NCI-H526 treated with DMSO at 0.1 percent for 48 hours (cell line): ENCODE data around the gene RABGAP1L.
A peak's percentile ranks its signal among the peaks of the same experiment; 100 is the strongest.

ENCODE experiments used
- DNase-seq: peaks from one replicate; lab custom pipeline; 2025; lab: John Stamatoyannopoulos, UW

RABGAP1L gene

DNA sequence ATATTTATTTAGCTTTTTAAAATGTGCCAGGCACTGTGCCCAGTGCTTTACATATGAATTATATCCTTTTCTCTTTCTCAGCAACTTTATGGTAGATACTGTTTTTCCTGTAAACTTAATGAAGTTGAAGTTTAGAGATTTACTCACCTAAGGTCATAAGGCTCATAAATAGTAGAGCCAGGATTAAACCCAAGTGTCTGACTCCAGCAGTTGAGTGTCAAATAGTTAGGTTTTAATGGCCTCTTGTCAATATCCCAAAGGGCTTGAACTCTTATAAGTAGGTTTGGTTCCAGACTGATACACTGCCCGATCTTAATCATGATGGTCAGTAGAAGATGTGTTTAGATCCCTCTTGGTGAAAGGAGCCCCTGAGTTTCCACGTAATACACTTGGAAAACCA, 37.8 kb downstream of the RABGAP1L start:
- no peak for DNase-seq

DNA sequence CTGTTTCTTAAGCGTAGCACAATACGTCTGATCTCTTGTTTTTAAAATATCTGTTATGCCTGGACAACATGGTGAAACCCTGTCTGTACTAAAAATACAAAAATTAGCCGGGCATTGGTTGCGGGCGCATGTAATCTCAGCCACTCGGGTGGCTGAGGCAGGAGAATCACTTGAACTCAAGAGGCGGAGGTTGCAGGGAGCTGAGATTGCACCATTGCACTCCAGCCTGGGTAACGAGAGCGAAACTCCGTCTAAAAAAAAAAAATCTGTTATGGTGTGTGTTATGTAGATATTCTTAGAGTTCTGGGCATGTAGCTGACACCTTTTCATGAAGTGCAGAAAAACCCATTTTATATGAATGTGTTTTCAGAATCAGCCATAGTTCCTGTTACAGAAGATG, 38.2 kb downstream of the RABGAP1L start:
- DNase-seq = no peak

DNA sequence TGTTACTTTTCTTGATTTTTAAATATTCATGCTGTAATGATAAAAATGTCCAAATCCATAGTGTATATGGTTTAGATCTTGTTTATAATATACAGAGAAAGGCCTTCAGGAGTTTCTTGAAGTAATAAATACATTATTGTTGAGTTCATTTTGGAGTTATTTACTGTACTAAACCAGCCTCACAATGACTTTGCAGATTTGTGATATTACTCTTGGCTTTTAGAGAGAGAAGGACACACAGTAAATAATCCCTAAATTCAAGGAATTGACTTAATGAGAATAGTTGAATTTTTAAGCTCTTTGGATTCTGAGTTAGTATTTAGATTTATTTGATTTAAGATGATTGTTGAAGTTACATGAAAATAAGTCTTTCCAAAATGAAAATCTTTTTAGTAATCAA, 38.9 kb downstream of the RABGAP1L start:
- DNase-seq = no peak

DNA sequence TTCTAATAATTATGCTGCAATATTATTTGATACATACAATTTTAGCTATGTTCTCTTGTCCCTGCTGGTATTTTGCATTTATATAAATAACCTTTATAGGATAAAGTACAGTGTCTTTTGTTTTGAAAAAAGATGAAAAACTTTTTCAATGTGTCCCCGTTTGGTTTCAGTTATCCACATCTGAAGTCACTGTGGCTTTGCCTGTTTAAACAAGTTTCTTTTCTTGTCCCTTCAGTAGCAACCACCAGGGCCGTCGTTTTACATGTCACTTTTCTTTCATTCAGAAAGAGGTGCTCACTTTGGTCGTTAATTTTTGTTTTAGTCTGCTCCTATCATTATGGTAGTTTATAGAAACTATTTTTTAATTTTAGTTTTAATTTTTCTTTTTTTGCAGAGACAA, 41.4 kb downstream of the RABGAP1L start:
- no peak for DNase-seq

DNA sequence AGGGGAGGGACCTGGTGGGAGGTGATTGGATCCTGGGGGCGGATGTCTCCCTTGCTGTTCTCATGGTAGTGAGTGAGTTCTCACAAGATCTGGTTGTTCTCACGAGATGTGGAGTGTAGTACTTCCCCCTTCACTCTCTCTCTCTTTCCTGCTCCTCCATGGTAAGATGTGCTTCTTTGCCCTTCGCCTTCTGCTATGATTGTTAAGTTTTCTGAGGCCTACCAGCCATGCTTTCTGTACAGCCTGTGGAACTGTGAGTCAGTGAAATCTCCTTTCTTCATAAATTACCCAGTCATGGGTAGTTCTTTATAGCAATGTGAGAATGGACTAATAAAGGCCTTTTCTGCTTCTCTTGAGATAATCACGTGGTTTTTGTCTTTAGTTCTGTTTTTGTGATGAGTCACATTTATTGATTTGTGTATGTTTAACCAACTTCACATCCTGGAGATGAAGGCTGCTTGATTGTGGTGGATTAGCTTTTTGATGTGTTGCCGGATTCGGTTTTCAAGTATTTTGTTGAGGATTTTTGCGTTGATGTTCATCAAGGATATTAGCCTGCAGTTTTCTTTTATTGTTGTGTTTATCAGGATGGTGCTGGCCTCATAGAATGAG, 45.5 kb downstream of the RABGAP1L start:
- no peak for DNase-seq

DNA sequence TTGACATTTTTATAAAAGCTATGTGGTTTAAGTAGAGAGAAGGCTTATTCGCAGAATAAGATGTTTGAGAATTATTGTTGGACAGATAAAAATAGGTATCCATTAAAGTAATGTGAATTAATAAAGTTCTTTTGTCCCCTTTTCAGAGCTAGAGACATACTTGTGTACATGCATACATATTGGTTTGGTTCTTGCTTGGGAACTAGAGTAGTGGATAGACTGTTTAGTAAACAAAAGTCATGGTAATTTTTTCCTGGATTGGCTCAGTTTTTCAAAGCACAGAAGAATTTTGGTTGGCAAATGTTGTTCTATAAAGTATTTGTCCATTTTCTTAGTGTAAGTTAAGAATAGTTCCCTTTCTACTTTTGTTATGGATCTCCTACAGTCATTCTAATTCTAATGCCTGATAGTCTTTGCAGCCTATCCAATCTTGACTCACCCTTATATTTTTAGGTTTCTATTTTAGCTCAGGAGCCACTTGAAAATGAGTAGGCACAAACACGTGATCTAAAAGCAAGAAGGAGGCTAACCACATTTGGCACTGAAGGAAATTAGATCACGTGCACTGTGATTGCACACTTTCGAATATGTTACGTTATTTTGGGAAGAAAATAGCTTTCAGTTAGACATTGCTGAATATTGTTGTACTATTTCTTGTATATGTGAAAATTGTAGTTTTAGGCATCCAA, 47.0 kb downstream of the RABGAP1L start:
- no peak for DNase-seq

DNA sequence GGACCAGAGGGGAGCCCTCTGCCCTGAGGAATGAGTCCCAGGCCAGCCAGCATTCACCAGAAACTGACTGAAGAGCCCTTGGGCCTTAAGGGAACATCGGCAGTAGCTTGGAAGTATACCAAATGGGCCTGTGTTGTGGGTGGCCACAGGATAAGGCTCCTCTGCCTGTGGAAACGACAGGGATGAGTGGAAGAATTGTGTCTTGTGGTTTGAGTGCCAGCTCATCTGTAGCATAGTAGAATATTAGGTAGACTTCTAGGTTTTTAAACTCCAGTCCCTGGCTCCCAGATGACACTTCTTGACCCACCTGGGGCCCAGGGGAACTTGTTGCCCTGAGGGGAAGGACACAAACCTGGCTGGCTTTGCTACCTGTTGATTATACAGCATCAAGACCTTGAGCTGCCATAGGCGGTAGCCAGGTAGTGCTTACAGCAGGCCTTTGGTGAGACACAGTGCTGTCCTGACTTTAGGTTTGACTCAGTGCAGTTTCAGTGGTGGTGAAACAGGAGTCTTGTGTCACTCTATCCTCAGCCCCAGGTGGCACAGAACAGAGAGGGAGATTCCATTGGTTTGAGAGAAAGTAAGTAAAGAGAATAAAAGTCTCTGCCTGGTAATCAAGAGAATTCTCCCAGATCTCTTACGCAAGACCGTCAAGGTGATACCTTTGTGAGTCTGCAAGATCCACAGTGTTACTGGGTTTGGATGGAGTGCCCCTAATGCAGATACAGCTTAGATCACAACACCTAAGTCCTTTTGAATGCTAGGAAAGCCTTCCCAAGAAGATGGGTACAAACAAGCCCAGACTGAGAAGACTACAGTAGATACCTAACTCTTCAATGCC, 50.2 kb downstream of the RABGAP1L start:
- no peak for DNase-seq

DNA sequence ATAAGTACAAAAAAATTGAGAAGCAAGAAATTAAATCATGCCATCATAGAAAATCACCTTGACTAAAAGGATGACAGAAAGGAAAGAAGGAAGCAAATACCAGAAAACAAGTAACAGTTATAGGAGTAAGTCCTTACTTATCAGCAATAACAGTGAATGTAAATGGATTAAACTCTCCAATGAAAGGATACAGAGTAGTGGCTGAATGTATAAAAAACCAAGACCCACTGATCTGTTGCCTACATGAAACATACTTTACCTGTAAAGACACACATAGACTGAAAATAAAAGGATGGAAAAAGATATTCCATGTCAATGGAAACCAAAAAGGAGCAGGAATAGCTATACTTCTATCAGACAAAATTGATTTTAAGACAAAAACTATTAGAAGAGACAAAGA, 52.2 kb downstream of the RABGAP1L start:
- DNase-seq = no peak

DNA sequence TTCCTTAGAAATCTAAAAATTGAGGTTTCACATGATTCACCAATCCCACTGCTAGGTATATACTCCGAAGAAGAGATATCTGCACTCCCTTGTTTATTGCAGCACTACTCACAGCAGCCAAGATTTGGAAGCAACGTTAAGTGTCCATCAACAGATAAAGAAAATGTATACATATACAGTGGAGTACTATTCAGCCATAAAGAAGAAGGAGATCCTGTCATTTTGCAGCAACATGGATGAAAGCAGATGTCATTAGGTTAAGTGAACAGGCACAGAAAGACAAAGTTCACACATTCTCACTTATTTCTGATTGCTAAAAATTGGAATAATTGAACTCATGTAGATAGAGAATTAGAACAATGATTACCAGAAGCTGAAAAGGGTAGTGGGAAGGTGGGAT, 56.4 kb downstream of the RABGAP1L start:
- no peak for DNase-seq

DNA sequence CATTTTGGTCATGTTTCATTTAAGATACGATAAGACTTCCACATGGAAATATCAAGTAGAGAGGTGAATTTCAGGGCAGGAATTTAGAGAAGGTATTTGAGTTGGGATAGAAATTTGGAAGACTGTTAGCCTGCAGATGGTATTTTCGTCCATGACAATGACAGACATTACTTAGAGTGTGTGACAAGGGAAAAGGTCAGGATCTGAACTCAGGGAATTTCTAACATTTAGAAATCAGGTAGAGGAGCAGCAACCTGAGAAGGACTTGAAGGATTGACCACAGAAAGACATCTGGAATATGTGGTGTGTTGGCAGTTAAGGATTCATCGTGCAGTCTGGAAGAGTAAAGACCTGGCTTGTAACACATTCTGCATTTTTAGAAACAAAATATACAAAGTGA, 57.9 kb downstream of the RABGAP1L start:
- no peak for DNase-seq

DNA sequence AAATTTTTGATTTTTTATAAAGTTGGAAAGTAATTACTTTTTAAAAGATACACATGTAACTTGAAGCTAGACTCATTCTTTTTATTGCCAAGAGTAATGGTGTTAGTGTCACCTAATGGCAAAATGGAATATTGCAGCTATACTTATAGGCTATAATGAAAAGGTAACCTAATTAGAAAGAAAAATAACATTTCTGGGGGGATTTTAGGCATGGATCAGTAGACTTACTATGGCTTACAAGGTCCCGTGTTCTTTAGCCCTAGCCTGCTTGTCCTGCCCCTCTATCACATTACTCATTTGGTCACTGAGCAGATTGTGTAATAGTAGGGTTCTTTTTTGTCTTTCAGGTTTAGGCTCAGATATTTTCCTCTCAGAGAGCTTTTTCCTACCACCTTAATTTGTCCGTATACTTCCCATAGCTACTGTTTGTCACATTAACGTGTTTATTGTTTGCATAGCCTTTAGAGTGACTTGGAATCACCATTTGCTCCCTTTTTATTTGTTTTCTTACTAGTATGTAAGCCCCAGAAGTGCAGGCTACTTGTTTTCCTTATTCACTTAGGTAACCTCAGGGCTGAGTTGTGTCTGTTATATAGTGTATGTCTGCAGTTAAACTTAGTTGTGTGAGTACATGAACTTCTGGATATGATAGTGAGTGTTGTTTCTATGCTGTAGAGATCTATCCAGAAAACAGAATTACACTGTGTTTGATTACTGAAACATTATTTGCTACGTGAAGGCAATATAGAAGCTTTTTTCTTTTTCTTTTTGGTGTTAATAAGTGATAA, 58.7 kb downstream of the RABGAP1L start:
- DNase-seq = peak; percentile 53

DNA sequence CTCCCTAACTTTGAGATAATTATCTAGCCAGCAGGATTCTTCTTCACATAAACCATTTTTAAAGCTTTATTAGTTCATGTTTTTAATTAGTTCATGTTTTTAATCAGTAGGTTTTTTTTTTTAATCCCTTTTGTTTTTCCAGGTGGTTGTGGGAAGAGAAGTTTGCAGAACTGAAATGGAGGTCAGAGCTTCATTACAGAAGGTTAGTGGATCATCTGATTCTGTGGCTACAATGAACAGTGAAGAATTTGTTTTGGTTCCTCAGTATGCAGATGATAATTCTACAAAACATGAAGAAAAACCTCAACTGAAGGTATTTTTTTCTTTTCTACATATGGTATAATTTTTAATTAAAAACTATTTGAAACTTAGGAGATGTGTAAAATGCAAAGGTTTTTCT, 59.7 kb downstream of the RABGAP1L start:
- no peak for DNase-seq

DNA sequence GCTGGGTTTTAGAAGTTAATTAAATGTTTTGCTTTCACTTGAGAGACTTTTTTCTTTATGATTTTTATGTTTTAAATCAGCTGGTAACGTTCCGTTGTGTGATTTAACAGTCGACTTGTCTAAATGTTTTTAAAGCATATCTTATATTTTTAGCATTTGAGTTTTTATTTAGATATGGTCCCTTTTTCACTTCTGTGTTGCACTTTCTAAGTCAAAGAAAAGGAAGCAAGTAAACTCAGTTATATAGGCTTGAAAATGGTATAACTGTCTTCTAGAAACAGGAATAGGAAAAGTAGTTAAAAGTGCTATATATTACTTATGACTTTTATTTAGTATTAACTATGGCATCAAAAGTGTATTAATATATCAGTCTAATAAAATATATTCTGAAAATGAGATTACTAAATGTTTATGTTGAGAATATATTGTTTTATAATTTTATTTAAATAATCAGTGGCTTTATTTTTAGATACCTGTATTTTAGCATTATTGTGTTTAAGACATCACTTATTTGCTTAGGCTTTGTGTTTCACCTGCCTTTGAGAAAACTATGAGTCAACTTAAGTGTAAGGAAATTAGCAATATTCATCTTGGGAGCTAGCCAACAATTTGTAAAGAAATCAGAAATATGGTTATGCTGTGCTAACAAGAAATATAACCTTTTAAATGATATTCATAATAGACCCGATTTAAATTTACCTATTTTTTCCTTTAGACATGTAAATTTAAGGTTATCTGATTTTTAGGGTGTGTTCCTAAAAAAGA, 60.5 kb downstream of the RABGAP1L start:
- DNase-seq = no peak

DNA sequence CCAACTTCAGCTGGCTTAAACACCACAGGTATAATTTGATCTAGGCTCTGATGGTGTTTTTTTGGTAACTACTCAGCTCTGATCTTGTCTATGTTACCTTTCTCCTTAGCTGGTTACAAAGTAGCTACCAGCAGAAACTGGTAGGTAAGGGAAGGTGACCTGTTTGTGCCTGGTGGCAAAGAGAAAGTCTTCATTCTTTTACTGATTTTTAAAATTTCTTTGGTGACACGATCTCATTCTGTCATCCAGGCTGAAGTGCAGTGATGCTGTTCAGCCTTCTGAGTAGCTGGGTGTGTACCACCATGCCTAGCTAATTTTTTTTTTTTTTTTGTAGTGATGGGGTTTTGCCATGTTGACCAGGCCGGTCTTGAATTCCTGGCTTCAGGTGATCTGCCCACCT, 62.4 kb downstream of the RABGAP1L start:
- DNase-seq = no peak

DNA sequence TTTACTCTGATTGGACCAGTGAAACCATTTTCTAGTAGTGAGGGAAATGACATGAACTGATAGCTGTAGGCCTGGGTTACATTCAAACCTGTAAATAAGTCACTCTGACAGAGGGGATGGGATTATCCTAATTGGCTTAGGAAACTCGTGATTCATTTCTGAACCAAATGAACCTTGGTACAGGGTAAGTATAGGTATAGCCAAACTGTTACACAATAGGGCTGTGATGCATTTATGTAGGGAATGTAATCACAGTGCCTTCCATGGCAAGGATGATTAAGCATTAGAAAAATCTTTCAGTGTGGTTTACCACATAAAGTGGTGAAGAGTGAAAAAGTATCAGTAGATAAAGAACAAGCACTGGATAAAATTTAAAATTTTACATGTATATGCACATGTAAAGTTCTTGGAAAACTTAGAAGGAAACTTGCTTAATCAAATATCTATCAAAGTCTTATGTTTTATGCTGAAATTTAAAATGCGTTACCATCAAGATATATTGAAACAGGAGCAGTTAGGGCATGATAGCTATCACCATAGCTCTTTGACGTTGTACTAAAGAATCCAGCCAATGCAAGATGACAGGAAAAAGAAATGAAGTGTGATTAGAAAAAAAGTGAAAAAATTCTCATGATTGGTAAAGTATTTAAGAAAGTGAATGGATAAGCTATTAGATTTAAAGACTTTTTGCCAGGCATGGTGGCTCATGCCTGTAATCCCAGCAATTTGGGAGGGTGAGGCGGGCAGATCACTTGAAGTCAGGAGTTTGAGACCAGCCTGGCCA, 63.0 kb downstream of the RABGAP1L start:
- DNase-seq = no peak

DNA sequence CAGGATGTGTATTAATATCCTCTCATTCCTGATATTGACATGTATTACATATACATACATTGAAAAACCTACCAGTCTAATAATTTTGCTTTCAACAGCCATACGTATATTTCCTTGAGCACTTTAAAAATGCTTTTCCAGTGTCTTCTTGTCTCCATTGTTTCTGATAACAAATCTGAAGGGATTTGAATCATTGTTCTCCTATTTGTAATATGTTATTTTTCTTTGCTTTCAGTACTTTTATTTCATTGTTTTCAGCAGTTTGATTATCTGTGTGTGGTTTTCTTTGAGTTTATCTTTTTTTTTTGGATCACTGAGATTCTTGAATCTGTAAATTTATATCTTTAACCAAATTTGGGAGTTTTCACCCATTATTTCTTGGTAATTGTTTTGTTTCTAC, 65.3 kb downstream of the RABGAP1L start:
- no peak for DNase-seq

DNA sequence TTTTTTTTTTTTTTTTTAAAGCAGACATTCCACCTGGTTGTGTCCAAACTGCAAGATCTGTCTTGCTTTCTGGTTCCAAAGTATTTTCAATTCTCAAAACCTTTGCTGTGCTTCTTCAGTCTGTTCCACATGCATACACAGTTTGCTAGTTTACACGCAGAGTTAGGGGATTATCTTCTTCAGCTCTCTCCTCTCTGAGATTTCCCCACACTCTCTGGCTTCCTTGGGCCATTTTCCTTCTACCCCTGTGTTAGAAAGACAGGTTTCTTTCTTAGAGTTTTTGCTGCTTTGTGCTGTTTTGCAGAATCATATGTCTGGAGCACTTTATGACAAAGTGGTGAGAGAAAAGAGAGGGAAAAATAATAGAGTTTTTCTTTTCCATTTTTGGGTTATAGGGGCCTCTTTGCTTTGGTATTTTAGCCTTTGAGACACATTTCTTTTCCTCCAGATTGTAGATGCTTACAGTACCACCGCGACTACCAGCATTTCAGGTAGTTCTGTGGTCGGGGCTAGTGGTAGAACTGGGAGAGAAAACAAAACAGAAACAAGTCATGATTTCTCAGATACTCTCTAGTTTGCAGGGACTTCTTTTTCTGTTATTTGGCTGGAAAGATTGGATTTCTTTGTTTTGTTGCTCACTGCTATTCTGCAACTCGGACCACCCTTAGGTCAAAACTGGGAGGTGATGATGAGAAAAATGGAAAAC, 66.3 kb downstream of the RABGAP1L start:
- no peak for DNase-seq

DNA sequence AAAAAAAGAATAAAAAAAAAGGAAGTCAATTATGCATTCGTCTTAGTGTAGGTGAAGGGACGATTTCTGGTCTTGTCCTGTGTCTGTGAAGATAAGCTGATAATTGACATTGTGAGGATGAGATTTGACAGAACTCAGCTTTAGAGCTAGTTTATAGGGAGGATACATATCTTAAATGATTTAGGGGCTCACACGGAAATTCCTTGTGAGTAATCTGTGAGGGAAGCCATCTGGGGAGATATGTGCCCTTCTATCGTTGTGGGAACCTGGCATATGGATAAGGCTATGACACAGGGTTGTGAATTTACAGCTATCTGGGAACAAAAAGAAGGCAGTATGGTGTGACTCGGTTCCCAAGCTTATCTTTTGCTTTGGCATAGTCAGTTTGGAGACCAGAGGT, 71.1 kb downstream of the RABGAP1L start:
- no peak for DNase-seq

DNA sequence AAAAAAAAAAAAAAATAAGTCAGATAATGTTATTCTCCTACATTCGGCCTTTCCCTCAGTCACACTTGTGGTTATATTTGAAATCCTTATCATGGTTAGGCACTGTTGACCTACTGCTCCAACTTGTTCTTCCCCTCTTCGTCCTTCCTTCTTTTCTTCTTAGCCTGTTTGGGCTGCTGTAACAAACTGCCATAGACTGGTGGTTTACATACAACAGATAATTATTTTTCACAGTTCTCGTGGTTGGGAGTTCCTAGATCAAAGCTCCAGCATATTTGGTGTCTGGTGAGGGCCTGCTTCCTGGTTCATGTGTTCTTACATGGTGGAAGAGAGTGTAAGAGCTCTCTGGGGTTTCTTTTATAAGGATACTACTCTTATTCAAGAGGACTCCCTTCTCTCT, 73.4 kb downstream of the RABGAP1L start:
- no peak for DNase-seq

DNA sequence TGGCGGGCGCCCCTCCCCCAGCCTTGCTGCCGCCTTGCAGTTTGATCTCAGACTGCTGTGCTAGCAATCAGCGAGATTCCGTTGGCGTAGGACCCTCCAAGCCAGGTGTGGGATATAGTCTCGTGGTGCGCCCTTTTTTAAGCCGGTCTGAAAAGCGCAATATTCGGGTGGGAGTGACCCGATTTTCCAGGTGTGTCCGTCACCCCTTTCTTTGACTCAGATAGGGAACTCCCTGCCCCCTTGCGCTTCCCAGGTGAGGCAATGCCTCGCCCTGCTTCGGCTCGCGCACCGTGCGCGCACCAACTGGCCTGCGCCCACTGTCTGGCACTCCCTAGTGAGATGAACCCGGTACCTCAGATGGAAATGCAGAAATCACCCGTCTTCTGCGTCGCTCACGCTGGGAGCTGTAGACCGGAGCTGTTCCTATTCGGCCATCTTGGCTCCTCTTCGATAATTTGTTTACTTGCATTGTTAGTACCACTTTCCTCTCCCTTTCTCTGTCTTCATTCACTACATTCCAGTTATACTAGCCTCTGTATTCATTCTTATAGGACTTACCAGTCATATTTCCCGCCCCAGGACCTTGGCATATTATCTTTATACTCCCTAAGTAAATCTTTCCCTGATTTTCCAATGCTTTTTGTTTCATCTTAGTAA, 79.7 kb downstream of the RABGAP1L start:
- DNase-seq = peak; percentile 68
